Measurements from ENCODE around the gene TBX1.

TBX1 gene

DNA sequence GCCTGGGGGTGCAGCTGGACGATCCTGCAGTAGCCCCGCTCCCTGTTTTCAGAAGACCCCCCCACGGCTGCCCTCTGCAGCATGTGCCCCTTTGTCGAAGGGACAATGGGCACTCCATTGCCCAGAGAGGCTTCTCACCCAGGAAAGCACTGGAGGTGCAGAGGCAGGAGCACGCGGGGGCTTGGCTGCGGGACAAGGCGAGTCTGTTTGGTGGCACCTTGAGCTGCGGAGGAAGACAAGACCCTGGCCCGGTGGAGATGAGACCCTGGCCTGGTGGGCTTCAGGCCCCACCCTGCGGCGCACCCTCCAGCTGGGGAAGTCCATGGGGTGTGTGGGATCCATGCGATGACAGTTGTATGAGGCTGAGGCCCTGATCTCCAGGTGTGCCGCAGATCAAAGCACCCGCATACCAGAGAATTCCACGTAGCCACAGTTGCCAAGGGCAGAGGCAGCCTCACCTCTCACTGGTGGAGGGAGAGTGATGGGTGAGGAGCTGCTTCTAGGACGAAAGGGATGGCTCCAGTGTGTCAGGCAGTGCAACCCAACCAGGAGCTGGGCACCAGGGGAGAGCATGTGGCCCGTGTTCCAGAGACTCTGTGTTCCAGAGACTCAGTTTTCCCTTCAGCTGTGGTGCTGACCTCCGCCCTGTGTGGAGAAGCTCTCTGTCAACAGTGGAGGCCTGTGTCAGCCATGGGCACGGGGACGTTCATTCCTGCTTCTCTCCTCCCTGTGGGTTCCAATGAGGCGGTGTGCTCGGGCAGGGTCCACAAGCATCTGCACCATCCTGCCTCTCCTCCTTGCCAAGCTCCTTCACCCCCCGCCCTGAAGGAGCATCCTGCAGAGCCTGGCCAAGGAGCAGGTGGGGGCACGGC, 10.0 kb downstream of the TBX1 start:
- Histone ChIP-seq H3K4me1 (ENCODE audit: control insufficient read depth, low read length) (peaks cover 37% of the 10 kb centered on the region), H3K9me3 (ENCODE audit: control insufficient read depth, insufficient read depth, low read length) (no peaks in the 10 kb centered on the region), H3K27me3 (ENCODE audit: control insufficient read depth, low read length) (peaks cover 72% of the 10 kb centered on the region), H3F3A (ENCODE audit: control insufficient read depth, insufficient read depth) (0 out of 2 replicates have a peak, but pooled peaks cover 6% of the 10 kb centered on the region), H3K9me2 (replicated peaks; ENCODE audit: control insufficient read depth, low read length) (no peaks in the 10 kb centered on the region), H3K36me3 (ENCODE audit: control insufficient read depth, low read length) (no peaks in the 10 kb centered on the region), H4K20me1 (ENCODE audit: control insufficient read depth, insufficient read depth, low read depth, low read length) (peaks cover 8% of the 10 kb centered on the region; the same call in 1 of the 2 replicates), H3K4me2 (ENCODE audit: low read length) (no peak overlapping the region), H3K4me3 (ENCODE audit: low read length) (no peak overlapping the region), H3K79me2 (ENCODE audit: control insufficient read depth, low read length) (no peaks in the 10 kb centered on the region), H3K27ac (ENCODE audit: low read depth, low read length) (no peak overlapping the region)
- TF ChIP-seq CTCF (IDR thresholded peaks at IDR 0.05; ENCODE audit: low read depth, low read length, poor library complexity, severe bottlenecking) (no peak), EZH2phosphoT487 (IDR thresholded peaks at IDR 0.05; ENCODE audit: borderline replicate concordance, low read length) (no peak)

GRCh38 chr22:19772422-19772672, 11.8 kb downstream of the TBX1 start:
- H3K4me1 ChIP-seq (ENCODE audit: control insufficient read depth, low read length) = peaks cover 43% of the 10 kb centered on the region
- 0 out of 2 replicates have a peak overlapping the region, but pooled peaks have one; percentile 35 for H3K27ac ChIP-seq (ENCODE audit: low read depth, low read length)
- H3K9me3 ChIP-seq (ENCODE audit: control insufficient read depth, insufficient read depth, low read length) = no peaks in the 10 kb centered on the region
- TF ChIP-seq EZH2phosphoT487 (IDR thresholded peaks at IDR 0.05; ENCODE audit: borderline replicate concordance, low read length) (no peak), CTCF (IDR thresholded peaks at IDR 0.05; ENCODE audit: low read depth, low read length, poor library complexity, severe bottlenecking) (no peak)
- H4K20me1 ChIP-seq (ENCODE audit: control insufficient read depth, insufficient read depth, low read depth, low read length) = peaks cover 8% of the 10 kb centered on the region; the same call in 1 of the 2 replicates
- no peaks in the 10 kb centered on the region for H3K36me3 ChIP-seq (ENCODE audit: control insufficient read depth, low read length)
- H3K4me2 ChIP-seq (ENCODE audit: low read length) = peak overlapping the region; percentile 95
- peaks cover 58% of the 10 kb centered on the region for H3K27me3 ChIP-seq (ENCODE audit: control insufficient read depth, low read length)
- H3K9me2 ChIP-seq (replicated peaks; ENCODE audit: control insufficient read depth, low read length) = no peaks in the 10 kb centered on the region
- H3K4me3 ChIP-seq (ENCODE audit: low read length) = peak overlapping the region; percentile 74
- H3K79me2 ChIP-seq (ENCODE audit: control insufficient read depth, low read length) = no peaks in the 10 kb centered on the region
- 0 out of 2 replicates have a peak, but pooled peaks cover 6% of the 10 kb centered on the region for H3F3A ChIP-seq (ENCODE audit: control insufficient read depth, insufficient read depth)

DNA sequence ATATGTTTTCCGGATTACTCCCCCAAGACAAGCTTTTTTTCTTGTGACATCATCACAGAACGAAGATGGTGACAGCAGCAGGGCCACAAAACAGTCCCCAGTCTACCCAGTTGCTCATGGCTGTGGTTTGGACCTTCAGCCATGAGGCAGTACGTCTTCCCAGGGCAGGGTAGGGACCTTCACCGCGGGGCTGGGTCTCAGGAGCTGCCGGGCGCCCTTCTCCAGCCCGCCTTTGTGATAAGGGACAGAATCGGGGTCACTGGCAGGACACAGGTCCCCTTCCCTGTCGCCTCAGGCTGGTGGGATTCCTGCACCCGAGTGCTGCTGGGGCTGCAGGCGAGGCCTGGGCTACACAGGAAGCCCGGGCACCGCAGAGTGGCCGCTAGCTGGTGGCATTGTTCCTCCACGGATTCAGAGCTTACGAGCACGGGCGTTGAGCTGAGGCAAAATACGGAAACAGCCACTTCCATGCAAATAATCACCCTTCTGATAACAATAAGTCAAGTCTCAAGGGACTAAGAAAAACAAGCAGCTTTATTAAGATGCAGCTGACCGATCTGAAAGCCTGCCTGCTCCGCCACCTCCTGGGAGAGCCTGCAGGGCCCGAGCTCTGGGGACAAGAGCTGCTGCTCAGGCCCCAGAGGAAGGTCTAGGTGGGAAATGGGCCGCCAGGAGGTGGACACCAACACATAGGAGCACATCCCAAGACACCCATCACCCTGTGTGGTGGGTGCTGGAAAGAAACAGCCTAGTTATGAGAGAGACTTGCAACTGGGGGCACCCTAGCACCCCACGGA, 12.3 kb downstream of the TBX1 start:
- Histone ChIP-seq H3K9me2 (replicated peaks; ENCODE audit: control insufficient read depth, low read length) (no peaks in the 10 kb centered on the region), H3K4me2 (ENCODE audit: low read length) (peak overlapping the region; percentile 95), H3K9me3 (ENCODE audit: control insufficient read depth, insufficient read depth, low read length) (no peaks in the 10 kb centered on the region), H3K79me2 (ENCODE audit: control insufficient read depth, low read length) (no peaks in the 10 kb centered on the region), H3K36me3 (ENCODE audit: control insufficient read depth, low read length) (no peaks in the 10 kb centered on the region), H4K20me1 (ENCODE audit: control insufficient read depth, insufficient read depth, low read depth, low read length) (peaks cover 8% of the 10 kb centered on the region; the same call in 1 of the 2 replicates), H3K27ac (ENCODE audit: low read depth, low read length) (peak overlapping the region; percentile 35), H3K27me3 (ENCODE audit: control insufficient read depth, low read length) (peaks cover 53% of the 10 kb centered on the region), H3K4me1 (ENCODE audit: control insufficient read depth, low read length) (peaks cover 43% of the 10 kb centered on the region), H3K4me3 (ENCODE audit: low read length) (peak overlapping the region; percentile 74), H3F3A (ENCODE audit: control insufficient read depth, insufficient read depth) (0 out of 2 replicates have a peak, but pooled peaks cover 6% of the 10 kb centered on the region)
- TF ChIP-seq EZH2phosphoT487 (IDR thresholded peaks at IDR 0.05; ENCODE audit: borderline replicate concordance, low read length) (no peak), CTCF (IDR thresholded peaks at IDR 0.05; ENCODE audit: low read depth, low read length, poor library complexity, severe bottlenecking) (peak; percentile 51)

Data from DOHH2 (cell line).